ENCODE data around the gene ACOT7.

Gene ACOT7

DNA sequence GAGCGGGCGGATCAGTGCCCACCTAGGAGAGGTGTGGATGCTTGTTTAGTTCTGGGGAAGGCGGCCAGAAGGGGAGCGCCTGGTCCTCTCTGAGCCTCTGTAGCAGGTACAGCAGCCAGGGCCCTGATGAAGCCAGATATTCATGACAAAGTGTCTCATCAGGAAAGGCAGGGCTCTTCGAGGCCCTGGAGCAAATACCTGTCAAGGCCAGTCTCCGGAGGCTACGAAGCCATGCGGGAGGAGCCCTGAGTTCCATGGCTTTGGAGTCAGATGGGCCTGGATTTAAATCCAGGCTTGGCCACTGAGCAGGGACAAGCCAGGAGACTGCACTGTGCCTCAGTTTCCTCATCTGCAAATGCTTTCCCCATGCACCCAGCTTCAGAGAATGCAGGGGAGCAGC lies 107.3 kb downstream of the ACOT7 start:
- TF ChIP-seq, protein P1, sequence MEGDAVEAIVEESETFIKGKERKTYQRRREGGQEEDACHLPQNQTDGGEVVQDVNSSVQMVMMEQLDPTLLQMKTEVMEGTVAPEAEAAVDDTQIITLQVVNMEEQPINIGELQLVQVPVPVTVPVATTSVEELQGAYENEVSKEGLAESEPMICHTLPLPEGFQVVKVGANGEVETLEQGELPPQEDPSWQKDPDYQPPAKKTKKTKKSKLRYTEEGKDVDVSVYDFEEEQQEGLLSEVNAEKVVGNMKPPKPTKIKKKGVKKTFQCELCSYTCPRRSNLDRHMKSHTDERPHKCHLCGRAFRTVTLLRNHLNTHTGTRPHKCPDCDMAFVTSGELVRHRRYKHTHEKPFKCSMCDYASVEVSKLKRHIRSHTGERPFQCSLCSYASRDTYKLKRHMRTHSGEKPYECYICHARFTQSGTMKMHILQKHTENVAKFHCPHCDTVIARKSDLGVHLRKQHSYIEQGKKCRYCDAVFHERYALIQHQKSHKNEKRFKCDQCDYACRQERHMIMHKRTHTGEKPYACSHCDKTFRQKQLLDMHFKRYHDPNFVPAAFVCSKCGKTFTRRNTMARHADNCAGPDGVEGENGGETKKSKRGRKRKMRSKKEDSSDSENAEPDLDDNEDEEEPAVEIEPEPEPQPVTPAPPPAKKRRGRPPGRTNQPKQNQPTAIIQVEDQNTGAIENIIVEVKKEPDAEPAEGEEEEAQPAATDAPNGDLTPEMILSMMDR (IDR thresholded peaks at IDR 0.05): no peak

DNA sequence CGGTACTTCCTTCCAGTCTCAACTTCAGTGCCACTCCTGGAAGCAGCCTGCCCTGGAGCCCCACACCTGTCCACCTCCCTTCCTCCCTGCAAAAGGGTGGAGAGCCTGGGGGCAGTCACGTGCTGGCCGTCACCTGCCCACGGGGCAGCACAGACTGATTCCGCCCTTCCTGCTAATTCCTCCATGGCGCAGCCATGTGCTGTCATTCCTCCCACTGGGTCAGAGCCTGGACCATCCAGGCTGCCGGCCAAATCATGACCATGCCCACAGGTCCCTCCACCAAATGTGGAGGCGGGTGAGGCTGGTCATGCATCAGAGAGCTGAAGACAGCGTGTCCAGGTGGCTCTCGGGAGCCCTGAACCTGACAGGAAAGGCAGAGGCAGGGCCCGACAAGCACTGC lies 108.2 kb downstream of the ACOT7 start:
- TF ChIP-seq, protein P1 (IDR thresholded peaks at IDR 0.05): no peak

DNA sequence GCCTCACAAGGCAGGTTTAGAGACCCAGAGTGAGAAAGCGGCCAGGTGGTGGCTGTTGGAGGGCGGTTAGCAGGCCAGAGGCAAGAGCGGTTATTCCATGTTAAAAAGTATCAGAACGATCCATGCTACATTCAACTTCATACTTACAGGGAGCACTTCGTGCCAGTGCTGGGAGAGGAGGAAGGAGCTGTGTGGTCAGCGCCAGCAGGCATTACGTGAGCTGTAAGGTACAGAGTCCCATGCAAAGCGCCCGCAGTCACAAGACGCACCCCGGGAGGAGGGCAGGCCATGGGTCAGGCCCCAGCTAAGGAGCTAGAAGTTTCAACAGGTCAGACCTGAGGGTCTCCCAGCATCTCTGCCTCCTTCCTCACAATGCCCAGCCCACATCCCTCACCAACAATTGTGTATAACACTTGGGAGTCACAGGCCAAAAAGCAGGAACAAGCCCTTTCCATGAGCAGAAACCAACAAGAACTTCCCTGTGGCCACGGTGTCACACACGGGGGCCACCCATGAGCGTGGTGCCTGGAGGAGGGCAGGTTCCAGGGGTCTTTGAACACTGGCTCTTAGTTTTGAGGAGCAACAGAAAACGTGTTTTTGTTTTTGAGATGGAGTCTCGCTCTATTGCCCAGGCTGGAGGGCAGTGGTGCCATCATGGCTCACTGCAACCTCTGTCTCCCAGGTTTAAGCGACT lies 110.8 kb downstream of the ACOT7 start:
- TF ChIP-seq, protein P1 (IDR thresholded peaks at IDR 0.05): no peak

DNA sequence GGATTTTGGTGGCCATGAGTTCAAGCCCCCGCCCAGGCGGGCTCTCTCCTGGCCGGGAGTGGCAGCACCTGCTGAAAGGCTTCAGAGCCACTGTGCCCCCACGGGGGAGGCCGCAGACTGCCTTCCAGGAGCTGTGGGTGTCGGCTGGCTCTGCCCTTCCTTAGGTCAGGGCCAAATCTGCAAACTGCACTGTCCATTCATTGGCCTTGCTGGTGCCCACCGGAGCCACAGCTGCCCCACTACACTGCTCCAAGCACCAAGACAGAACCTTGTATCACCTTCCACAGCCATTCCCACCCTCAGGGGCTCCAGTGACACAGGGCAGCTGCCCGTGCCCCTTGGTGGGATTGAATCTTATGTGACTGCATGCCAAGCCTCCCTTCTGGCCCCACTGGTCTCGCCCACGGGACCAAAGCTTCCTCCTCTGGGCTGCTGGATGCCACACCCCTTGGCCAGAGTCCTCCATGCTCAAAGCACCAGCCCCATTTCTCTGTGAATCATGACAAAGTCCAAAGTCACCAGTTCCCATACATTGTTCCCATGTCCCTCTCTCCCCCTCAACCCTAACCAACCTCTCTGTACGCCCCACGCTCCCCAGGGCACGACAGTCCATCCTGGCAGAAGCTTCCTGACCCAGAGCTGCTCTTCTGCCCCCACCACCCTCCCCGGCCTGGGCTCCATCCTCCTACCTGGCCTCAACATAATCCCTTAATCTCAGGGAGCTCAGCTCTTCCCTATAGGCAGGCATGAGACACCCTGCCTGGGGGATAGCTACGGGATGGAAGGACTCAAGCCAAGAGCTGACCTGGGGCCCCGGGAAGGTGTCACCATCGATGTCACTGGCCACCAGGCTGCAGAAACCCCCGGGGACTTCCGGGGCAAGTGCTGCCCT lies 111.8 kb downstream of the ACOT7 start:
- TF ChIP-seq, protein P1 (IDR thresholded peaks at IDR 0.05): no peak

DNA sequence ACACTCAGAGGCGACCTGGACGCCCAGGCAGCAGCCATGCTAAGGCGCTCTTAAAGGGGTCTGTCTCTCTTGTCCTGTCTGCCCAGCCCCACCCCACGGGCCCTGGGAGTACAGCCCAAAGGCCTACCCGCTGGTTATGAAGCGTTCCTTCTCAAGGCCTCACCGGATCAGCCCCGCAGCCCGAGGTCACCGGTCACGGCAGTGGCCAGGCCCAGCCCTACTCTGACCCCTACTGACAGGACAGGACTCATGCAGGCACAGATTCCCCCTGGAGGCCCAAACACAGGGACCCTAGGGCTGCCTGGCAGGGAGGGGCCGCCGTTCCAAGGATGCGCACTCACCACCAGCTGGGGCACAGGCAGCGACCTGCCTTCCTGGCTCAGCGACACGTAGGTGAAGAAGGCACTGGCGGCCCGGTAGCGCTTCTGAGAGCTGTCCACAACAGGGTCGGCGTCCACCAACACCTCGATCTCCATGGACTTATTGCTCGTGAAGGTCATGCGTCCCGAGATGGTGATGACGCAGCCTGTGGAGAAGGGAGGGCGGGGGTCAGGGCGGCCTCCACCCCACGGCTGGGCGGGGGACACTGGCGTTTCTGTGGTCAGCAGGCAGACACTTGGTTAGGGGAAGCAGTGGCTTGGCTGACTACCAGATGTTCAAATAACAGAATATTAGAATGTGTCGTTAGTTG lies 112.7 kb downstream of the ACOT7 start:
- TF ChIP-seq, protein P1 (IDR thresholded peaks at IDR 0.05): 0 out of 2 replicates have a peak, but pooled peaks have one; percentile 18

DNA sequence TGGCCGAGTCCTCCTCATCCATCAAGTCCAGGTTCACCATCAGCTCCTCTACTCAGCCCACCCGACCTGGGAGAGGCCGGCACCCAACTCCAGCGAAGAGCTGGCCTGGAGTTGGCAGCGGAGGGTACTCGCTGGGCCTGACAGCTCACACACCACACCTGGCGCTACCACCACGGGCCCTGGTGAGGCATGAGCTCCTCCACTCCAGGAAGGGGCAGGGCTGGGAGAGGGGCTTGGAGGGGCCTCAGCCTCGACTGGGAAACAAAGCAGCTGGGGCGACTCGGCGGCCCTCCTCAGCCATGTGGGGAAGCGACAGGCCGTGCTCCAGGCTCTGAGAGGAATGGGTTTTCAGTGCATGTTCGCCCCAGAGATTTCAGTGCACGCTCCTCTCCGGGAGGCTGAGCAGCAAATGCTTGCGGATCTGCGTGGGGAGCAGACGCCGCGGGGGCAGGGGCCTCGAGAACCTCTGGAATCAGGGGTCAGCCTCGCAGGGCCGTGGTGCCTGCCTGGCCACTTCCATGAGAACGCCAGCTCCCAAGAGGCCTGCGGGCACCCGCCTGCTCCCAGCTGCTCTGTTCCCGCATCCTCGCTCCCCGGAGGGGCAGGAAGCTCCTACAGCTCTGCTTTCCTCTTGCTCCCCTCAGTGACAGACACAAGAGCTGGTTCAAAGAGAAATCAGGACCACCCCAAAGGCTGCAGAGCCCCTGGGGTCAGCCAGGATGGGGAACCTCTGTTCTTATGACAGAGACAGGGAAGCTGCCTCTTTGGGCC lies 113.8 kb downstream of the ACOT7 start:
- TF ChIP-seq, protein P1 (IDR thresholded peaks at IDR 0.05): no peak

DNA sequence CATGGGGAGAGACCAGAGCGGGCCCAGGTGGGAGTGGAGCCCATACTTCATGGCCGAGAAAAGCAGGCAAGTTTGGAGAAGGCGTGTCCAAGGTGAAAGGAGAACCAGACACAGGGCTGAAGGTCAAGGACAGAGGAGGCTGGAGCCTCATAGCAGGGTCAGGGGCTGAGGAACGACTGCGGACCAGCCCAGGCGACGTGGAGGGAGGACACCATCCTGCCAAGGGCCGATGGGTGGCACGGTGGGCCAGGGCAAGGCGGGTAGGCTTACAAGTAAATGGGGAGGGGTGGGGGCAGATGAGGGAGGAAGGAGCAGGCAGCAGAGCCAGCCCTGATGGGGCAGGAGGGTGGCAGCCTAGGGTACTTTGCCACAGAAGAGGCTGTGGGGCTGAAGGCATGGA lies 114.5 kb downstream of the ACOT7 start:
- TF ChIP-seq, protein P1 (IDR thresholded peaks at IDR 0.05): no peak
